KBM-7 (cell line): ENCODE measurements around the gene MMP25.
"Not testable (repeated sequence)": the region's sequence is repeated elsewhere in the genome, so short reads cannot be mapped to it uniquely, and the experiment has no call there.

ENCODE experiments used
- DNase-seq: peaks from one replicate; pipeline ENCODE4 v3.0.0-alpha.2; 2015
- in situ Hi-C: fragments of 300-500 bp; cut with MboI; formaldehyde crosslinking; loops from 2 replicates; pipeline ENCODE4 v1.14.3; 2020; ENCODE audit warnings: low sequenced_read_pairs, low pct_unique_long_range_greater_than_20kb, mixed read lengths

MMP25 gene

DNA sequence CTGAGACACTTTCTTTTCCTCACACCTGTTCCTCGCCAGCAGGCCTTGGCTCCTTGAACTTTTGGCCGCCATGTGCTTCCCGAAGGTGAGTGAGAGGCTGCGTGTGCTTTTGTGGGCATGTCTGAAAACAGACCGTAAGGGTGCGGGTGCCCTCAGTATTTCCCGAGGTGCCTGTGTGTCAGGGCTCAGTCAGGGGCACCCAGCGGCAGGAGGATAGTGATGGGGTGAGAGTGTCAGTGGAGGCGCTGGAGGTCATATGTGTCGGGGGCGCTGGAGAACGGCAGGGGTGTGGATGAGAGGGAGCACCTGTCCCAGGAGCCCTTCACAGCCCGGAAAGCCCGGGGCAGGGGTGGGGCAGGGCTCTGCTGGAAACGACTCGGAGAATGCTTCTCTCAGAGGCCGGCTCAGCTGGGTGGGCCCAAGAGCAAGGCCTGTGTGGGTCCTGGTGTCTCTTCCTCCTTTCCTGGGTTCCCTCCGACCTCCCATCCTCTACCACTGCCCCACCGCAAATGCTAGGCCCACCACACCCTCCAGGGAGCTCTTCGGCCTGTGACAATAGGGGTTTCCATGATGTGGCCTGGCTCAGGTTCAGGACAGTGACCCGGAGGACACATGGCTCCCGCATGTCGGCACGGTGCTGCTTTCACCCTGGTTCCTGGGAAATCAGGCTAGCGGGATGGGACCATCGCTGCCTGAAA, 19.5 kb downstream of the MMP25 start:
- in situ Hi-C loops: no loop called here
- no peak for DNase-seq

DNA sequence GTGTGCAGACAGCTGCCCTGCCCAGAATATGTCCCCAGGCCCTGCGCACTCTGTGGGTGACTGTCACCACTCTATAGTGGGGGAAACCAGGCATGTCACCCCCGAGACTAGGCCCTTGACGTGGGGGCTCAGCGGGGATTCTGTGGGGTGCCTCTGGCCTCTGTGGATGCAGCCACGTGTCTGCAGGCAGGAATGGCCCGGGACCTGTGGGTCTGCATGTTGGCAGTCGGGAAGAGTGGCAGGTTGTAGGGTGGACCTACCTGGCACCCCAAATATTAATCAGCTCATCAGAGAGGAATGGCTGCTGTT, 20.0 kb downstream of the MMP25 start:
- in situ Hi-C loops: no loop called here

DNA sequence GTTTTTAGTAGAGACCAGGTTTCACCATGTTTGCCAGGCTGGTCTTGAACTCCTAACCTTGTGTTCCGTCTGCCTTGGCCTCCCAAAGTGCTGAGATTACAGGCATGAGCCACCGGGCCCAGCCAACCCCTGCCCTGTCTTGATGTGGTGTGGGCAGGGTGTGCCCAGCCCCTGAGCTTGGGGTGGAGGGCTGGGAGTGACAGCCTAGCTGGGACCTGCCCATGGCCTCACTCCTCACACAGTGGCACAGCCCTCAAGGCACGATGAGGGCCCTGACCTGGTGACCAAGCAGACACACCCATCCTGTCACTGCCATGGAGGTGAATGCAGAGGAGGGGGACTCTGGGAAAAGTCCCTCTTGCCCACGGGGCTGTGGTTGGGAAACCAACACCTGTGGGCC, 22.1 kb downstream of the MMP25 start:
- no peak for DNase-seq
- in situ Hi-C loops: no loop called here

More for the DNA sequence above, 20.0 kb downstream of the MMP25 start:
- DNase-seq: no peak

DNA sequence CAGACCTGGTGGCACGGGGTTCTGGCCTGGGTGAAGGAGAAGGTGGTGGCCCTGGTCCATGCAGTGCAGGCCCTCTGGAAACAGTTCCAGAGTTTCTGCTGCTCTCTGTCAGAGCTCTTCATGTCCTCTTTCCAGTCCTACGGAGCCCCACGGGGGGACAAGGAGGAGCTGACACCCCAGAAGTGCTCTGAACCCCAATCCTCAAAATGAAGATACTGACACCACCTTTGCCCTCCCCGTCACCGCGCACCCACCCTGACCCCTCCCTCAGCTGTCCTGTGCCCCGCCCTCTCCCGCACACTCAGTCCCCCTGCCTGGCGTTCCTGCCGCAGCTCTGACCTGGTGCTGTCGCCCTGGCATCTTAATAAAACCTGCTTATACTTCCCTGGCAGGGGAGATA, 22.8 kb downstream of the MMP25 start:
- DNase-seq, in situ Hi-C loops: not testable (repeated sequence)

DNA sequence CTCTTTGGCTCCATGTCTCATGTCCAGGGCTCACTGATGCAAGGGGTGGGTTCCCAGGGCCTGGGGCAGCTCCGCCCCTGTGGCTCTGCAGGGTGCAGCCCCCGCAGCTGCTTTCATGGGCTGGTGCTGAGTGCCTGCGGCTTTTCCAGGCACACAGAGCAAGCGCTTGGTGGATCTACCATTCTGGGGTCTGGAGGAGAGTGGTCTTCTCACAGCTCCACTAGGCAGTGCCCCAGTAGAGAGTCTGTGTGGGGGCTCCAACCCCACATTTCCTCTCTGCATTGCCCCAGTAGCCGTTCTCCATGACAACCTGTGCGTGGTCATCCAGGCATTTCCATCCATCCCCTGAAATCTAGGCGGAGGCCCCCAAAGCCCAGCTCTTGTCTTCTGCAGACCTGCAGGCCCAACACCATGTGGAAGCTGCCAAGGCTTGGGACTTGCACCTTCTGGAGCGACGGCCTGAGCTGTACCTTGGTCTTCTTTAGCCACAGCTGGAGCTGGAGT, 24.3 kb downstream of the MMP25 start:
- in situ Hi-C loops: no loop called here
- no peak for DNase-seq

DNA sequence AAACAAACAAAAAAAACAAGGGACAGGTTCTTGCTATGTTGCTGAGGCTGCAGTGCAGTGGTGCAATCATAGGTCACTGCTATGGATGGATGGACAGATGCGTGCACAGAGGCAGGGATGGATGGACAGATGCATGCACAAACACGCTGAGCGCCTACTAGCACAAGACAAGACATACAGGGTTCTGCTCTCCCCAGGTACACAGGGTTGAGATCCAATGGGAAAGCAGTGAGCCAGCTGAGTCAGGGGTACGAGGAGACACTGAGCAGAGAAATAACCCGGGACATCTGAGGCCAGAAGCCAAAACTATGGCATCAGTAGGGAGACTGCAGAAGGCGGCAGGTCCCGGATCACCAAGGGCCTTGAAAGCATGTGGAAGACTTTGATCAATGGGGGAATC, 25.3 kb downstream of the MMP25 start:
- in situ Hi-C loops: no loop called here
- no peak for DNase-seq

DNA sequence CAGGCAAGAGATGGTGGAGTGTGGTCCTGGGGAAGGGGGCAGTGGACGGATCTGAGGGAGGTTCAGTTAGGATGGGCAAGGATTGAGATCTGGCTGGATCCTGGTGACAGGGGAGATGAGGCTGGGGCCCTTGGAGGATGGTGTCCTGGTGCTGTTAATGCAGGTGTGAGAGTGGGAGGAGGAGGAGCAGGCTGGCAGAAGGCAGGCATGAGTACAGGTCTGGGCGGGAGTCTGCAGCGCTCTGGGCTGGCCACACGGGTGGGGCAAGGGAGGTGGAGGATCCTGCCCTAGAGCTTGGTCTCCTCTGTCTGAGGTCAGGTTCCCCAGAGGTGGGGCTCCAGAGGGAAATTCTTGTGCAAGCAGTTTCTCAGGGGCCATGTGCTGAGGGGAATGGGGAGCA, 25.8 kb downstream of the MMP25 start:
- in situ Hi-C loops, DNase-seq: not testable (repeated sequence)

DNA sequence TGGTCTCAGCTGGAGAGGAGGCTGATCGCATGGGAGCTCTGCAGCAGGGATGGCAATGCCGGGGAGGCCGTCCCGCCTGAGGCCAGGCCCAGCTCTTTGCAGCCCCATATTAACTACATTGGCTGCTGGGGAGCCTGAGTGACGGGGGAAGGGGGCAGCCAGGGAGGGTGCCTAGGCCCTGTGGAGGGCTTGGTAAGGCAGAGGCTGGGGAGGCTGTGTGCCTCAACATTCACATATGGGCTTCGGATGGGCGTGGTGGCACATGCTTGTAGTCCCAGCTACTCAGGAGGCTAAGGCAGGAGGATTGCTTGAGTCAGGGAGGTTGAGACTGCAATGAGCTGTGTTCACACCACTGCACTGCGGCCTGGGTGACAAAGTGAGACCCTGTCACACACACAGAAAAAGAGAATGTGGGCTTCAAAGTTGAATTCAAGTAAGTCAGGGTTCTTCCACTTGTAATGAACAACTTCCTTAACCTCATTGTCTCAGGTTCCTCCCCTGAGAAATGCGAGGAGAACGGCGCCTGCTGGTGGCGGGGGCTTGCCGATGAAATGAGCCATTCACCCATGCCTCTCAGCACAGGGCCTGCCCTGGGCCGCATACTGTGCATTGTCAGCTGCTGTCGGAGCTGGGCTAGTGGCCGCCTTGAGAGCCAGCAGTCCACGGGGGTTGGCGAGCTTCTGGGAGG, 26.4 kb downstream of the MMP25 start:
- DNase-seq, in situ Hi-C loops: not testable (repeated sequence)

DNA sequence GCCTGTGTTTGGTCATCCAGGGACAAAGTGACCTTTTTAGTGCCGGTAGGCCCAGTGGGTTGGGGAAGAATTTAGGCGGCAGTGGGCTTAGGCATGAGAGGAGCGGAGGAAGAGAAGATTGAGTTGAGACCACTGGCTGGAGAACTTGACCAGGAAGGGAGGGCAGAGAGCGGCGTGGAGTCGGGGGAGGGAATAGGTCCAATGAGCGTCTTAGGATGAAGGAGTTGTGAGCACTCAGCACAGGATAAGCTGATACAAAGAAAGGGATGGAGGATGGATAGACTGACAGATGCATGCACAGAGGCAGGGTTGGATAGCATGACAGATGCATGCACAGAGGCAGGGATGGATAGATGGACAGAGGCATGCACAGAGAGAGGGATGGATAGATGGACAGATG, 27.1 kb downstream of the MMP25 start:
- DNase-seq: no peak
- in situ Hi-C loops: no loop called here

DNA sequence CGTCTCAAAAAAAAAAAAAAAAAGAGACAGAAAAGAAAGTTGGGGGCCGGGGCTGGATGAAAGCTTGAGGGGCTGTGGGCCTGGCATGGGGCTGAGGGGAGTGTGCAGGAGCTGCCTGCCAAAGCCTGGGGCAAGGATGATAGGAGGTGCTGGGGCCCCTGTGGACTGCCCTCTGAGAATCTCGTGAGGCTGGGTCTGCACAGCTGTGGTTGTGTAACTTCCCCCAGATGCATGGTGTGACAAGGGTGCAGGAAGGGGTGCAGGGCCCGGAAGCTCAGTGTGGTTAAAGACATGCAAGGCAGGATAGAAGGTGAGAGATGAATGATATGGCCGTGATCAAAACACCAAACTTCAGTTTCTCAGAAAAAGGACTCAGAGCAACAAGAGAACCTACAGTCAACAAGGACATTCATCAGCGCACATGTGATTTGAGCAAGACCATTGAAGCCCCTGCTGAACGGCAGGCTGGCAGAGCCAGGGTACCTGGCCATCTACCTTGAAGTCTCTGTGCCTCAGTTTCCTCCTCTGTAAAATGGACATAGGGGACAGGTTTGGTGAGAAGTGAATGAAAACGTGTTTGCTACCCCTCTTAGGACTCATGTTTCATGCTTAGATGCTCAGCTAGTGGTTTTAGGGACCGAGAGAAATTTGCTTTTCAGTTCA, 28.6 kb downstream of the MMP25 start:
- in situ Hi-C loops: no loop called here
- DNase-seq: peak; percentile 97

DNA sequence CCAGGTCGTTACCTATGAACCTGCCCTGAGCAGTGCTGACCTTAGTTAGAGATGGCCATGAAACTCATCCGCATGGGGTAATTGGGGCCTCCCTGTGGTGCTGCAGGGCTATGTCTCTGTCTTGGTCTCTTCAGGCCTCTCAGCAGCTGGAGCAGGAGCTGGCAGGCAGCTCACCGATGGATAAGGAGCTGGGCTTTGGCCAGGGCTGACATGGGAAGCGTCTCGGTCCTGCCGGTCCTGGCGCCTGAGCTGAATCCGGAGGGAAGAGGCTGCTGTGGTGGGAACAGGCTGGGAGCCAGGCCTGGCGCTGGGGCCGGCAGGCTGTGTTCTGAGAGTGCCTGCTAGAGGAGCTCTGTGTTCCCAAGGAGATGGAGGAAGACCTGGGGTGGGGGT, 29.2 kb downstream of the MMP25 start:
- DNase-seq: no peak
- in situ Hi-C loops: no loop called here

DNA sequence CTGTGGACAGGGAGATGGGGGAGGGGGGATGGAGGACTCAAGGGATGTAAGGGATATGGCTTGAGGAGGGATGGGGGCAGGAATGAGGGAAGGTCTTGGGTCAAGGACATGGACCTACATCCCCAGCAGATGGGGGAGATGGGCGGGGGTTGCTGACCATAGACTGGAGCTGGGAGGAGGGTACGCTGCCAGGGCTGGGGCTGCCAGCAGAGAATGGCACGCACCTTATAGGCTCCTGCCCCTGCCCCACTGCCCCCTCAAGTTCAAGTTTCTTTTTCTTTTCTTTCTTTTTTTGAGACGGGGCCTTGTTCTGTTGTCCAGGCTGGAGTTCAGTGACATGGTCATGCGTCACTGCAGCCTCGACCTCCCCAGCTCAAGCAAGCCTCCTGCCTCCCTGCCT, 29.6 kb downstream of the MMP25 start:
- DNase-seq, in situ Hi-C loops: not testable (repeated sequence)

DNA sequence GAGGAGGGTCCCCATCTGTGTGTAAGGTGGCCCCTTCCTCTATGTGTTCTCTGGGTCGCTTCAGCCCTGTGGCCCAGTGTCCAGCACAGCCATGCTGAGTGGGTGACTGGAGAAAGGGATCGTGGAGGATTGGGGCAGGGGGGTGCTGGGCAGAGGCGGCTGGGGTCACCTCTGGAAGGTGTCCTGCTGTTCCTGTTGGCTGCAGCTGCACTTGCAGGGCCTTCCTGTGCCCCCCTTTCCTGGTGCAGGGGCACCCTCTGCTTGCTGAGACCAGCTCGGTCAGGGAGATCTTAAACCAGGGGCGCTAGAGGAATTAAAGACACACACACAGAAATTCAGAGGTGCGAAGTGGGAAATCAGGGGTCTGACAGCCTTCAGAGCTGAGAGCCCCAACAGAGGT, 30.2 kb downstream of the MMP25 start:
- in situ Hi-C loops: no loop called here
- DNase-seq: no peak

DNA sequence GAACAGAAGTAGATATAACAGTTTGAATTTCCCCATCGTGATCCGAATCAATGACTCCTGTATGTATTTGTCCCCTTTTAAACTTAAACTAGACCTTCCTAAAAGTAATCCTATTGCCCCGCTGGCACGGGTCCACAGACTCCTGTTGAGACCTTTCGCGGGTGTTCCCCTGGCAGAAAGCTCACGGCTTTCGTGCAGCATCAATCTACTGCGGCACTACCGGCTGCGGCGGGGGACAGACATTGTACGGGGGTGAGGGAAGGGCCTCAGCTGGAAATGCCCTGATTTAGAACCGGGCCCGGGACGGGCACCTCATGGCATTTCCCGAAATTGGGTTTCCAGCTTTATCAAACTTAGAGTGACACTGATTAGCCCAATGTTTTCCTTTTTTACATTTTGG, 33.7 kb downstream of the MMP25 start:
- in situ Hi-C loops: no loop called here
- DNase-seq: no peak

DNA sequence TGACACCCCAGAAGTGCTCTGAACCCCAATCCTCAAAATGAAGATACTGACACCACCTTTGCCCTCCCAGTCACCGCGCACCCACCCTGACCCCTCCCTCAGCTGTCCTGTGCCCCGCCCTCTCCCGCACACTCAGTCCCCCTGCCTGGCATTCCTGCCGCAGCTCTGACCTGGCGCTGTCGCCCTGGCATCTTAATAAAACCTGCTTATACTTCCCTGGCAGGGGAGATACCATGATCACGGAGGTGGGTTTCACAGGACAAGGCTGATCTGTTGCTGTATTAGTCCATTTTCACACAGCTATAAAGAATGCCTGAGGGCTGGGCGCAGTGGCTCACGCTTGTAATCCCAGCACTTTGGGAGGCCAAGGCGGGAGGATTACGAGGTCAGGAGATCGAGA, 35.6 kb downstream of the MMP25 start:
- DNase-seq, in situ Hi-C loops: not testable (repeated sequence)

DNA sequence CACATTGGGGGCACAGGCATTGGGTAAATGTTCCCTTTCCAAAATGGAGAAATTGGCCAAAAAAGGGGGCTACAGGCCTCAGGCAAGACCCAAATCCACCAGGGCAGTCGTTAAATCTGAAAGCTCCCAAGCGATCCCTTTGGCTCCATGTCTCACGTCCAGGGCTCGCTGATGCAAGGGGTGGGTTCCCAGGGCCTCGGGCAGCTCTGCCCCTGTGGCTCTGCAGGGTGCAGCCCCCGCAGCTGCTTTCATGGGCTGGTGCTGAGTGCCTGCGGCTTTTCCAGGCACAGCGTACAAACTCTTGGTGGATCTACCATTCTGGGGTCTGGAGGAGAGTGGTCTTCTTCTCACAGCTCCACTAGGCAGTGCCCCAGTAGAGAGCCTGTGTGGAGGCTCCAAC, 37.0 kb downstream of the MMP25 start:
- in situ Hi-C loops: not testable (repeated sequence)

DNA sequence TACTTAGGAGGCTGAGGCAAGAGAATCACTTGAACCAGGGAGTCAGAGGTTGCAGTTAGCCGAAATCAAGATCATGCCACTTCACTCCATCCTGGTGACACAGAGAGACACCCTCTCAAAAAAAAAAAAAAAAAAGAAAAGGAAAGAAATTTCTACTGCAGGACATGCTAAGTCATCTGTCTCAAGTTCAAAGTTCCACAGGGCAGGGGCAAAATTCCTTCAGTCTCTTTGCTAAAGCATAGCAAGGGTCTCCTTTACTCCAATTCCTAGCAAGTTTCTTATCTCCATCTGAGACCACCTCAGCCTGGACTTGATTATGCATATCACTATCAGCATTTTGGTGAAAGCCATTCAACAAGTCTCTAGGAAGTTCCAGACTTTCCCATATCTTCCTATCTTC, 38.1 kb downstream of the MMP25 start:
- in situ Hi-C loops: no loop called here
- no peak for DNase-seq

More for the DNA sequence above, 37.0 kb downstream of the MMP25 start:
- not testable (repeated sequence) for DNase-seq

DNA sequence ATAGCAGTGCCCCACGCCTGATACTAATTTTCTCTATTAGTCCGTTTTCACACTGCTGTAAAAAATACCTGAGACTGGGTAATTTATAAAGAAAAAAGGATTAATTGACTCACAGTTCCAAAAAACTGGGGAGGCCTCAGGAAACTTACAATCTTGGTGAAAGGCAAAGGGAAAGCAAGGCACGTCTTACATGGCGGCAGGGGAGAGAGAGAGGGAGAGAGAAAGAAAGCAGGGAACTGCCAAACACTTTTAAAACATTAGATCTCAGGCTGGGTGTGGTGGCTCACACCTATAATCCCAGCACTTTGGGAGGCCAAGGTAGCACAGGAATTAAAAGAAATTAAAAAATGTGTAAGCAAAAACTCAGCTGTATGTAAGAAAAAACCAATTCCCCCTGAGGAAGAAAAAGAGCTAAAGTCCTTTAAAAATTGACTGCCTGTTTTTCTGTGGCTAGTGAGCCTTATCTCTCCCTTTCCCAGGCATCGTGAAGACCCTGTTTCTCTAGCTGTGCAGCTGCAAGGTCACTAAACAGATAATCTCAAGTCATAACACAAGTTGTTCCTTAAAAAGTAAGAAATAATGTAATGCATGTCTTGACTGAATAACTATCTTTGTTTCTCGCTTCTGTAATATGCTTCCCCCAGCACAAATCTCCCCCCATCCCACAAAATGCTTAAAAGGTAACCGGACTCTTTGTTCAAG, 38.8 kb downstream of the MMP25 start:
- in situ Hi-C loops: no loop called here
- no peak for DNase-seq

DNA sequence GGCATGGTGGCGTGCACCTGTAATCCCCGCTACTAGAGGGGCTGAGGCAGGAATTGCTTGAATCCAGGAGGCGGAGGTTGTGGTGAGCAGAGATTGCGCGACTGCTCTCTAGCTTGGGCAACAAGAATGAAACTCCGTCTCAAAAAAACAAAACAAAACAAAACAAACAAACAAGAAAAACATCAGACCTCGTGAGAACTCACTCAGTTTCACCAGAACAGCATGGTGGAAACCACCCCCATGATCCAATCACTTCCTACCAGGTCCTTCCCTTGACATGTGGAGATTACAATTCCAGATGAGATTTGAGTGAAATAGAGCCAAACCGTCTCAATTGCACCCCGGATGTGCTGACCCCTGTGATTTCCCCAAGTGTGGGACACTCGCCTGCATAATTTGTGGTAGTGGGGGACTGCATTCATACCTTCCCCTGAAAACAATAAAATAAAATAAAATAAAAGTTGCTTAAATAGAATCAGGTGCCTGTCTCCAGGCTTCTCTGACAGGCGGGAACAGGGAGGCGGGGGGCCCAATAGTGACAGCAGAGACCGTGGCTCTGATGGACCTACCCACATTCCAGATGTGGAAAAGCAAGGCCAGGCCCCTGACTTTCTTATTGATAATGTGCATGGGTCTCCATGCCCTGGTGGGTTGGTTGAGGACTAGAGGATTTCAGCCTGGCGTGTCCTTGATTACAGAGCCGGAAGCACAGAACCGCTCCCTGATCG, 39.7 kb downstream of the MMP25 start:
- DNase-seq: no peak
- in situ Hi-C loops: no loop called here
